OCI-LY3 (cell line): ENCODE results near the gene CERS6.

ENCODE experiments used
- H2AFZ ChIP-seq: fragments of 200-600, 300-600 bp; shearing (Covaris generic); 2 replicates; pipeline ENCODE4 v1.6.0; 2014; ENCODE audit warnings: antibody characterized with exemption, low read depth, low read length
- H3K27ac ChIP-seq: fragments of 200-600, 300-600 bp; sonication (generic); 2 replicates; pipeline ENCODE4 v1.5.1; 2014; ENCODE audit warnings: mild to moderate bottlenecking, low read length, moderate library complexity, mixed read lengths
- H3K27me3 ChIP-seq: fragments of 200-600, 300-600 bp; sonication (generic); 2 replicates; pipeline ENCODE4 v1.6.1; 2014; ENCODE audit warnings: low read depth, low read length, mixed read lengths
- H3K36me3 ChIP-seq: fragments of 200-600, 300-600 bp; sonication (generic); replicated peaks from 2 replicates; pipeline ENCODE3; 2014; ENCODE audit warnings: low read depth, low read length, mixed read lengths
- H3K4me1 ChIP-seq: fragments of 300-600, 200-600 bp; sonication (generic); 2 replicates; pipeline ENCODE4 v1.6.1; 2014; ENCODE audit warnings: low read length, mixed read lengths
- H3K4me2 ChIP-seq: fragments of 200-600, 300-600 bp; sonication (generic); 2 replicates; pipeline ENCODE4 v1.6.1; 2014; ENCODE audit warnings: low read length, mixed read lengths
- H3K4me3 ChIP-seq: fragments of 300-600, 200-600 bp; sonication (generic); 2 replicates; pipeline ENCODE4 v1.5.1; 2014; ENCODE audit warnings: antibody characterized with exemption, mild to moderate bottlenecking, low read length, moderate library complexity
- H3K79me2 ChIP-seq: fragments of 300-600, 200-600 bp; shearing (Covaris generic); 2 replicates; pipeline ENCODE4 v1.6.1; 2014; ENCODE audit warnings: mild to moderate bottlenecking, low read length, mixed read lengths
- H3K9ac ChIP-seq: fragments of 300-600, 200-600 bp; shearing (Covaris generic); 2 replicates; pipeline ENCODE4 v1.6.0; 2014; ENCODE audit warnings: mild to moderate bottlenecking, low read length, moderate library complexity
- H3K9me3 ChIP-seq: fragments of 200-600, 300-600 bp; shearing (Covaris generic); 2 replicates; pipeline ENCODE4 v1.6.1; 2014; ENCODE audit warnings: low read length, mixed read lengths; ENCODE audit not compliant: insufficient read depth
- H4K20me1 ChIP-seq: fragments of 200-600, 300-600 bp; sonication (generic); 2 replicates; pipeline ENCODE4 v1.6.1; 2016; ENCODE audit warnings: low read length, mixed read lengths; ENCODE audit not compliant: insufficient read depth
- EZH2phosphoT487 ChIP-seq: fragments of 200-600 bp; shearing (Covaris generic); IDR thresholded peaks from 2 replicates; pipeline ENCODE4 v1.6.1; 2018; ENCODE audit warnings: antibody characterized with exemption, mixed run types, low read depth
- TF ChIP-seq, protein P1 (sequence below): fragments of 200-600, 300-600 bp; sonication (generic); IDR thresholded peaks from 2 replicates; pipeline ENCODE4 v1.5.1; 2014; ENCODE audit warnings: antibody characterized with exemption, low read length, low read depth

The CERS6 gene

DNA sequence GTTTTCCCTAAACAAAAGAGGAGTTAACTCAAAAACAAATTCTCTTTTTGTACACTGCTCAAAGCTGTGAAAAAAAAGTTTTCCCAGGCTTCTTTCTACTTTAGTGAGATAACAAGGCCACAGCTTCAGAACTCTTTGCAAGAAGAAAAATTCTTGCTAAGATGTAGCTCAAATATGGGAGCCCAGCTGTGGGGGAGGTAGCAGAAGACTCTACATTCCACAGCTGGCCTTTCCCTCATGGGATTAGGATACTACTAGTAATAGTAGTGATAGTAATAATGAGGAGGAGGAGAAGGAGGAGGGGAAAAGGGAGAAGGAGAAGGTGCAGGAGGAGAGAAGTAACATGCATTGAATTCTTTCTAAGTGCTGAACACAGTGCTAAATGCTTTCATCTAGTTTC, 19.2 kb upstream of the CERS6 start:
- Histone ChIP-seq H3K36me3 (no peaks in the 10 kb centered on the region), H4K20me1 (no peaks in the 10 kb centered on the region), H3K9ac (no peak overlapping the region), H3K4me2 (no peak overlapping the region), H3K27me3 (peaks cover 3% of the 10 kb centered on the region), H3K79me2 (no peaks in the 10 kb centered on the region), H3K9me3 (no peaks in the 10 kb centered on the region), H3K4me1 (peaks cover 16% of the 10 kb centered on the region), H2AFZ (no peak overlapping the region), H3K27ac (no peak overlapping the region), H3K4me3 (no peak overlapping the region)
- TF ChIP-seq EZH2phosphoT487: no peak
- TF ChIP-seq, protein P1, sequence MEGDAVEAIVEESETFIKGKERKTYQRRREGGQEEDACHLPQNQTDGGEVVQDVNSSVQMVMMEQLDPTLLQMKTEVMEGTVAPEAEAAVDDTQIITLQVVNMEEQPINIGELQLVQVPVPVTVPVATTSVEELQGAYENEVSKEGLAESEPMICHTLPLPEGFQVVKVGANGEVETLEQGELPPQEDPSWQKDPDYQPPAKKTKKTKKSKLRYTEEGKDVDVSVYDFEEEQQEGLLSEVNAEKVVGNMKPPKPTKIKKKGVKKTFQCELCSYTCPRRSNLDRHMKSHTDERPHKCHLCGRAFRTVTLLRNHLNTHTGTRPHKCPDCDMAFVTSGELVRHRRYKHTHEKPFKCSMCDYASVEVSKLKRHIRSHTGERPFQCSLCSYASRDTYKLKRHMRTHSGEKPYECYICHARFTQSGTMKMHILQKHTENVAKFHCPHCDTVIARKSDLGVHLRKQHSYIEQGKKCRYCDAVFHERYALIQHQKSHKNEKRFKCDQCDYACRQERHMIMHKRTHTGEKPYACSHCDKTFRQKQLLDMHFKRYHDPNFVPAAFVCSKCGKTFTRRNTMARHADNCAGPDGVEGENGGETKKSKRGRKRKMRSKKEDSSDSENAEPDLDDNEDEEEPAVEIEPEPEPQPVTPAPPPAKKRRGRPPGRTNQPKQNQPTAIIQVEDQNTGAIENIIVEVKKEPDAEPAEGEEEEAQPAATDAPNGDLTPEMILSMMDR: no peak

DNA sequence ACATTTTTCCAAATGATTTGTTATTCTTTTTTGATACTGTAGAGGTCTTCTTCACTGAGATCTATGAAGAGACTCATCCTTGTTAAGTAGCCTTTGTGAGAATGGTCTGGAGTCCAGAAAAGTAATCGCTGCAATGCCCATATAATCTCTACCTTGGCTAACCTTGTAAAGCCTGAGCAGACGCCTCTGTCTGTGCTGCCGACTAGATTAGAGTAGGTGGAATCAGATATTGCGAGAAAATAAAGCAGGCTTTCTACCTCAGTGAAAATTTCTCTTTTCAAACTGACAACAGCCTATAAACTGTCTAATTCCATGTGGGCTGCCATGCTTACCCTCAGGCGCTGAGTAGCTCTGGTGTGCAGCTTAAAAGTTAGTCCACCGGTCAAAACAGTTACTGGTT, 17.5 kb upstream of the CERS6 start:
- Histone ChIP-seq H3K9me3 (no peaks in the 10 kb centered on the region), H3K79me2 (no peaks in the 10 kb centered on the region), H3K4me3 (no peak overlapping the region), H3K27ac (no peak overlapping the region), H3K4me2 (no peak overlapping the region), H3K27me3 (peaks cover 3% of the 10 kb centered on the region), H3K9ac (no peak overlapping the region), H3K36me3 (no peaks in the 10 kb centered on the region), H3K4me1 (peaks cover 13% of the 10 kb centered on the region), H2AFZ (no peak overlapping the region), H4K20me1 (no peaks in the 10 kb centered on the region)
- TF ChIP-seq, protein P1: no peak
- TF ChIP-seq EZH2phosphoT487: no peak

DNA sequence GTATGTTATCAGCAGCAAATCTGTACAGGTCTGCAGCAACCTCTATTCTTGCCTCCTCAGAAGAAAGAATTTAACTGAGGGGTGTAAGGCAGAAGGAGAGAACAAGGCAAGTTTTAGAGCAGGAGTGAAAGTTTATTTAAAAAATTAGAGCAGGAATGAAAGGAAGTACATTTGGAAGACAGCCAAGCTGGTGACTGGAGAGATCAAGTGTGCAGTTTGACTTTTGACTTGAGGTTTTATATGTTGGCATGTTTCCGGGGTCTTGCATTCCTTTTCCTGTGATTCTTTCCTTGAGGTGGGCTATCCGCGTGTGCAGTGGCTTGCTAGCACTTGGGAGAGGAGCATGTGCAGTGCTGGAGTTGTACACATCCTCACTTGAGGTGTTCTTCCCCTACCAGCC, 16.5 kb upstream of the CERS6 start:
- peaks cover 3% of the 10 kb centered on the region; the same call in 1 of the 2 replicates for H3K27me3 ChIP-seq
- no peak overlapping the region for H3K27ac ChIP-seq
- no peaks in the 10 kb centered on the region for H3K36me3 ChIP-seq
- no peak overlapping the region for H2AFZ ChIP-seq
- peaks cover 11% of the 10 kb centered on the region for H3K4me1 ChIP-seq
- TF ChIP-seq EZH2phosphoT487: no peak
- TF ChIP-seq, protein P1: no peak
- no peak overlapping the region for H3K9ac ChIP-seq
- no peak overlapping the region for H3K4me2 ChIP-seq
- H3K79me2 ChIP-seq: no peaks in the 10 kb centered on the region
- no peaks in the 10 kb centered on the region for H4K20me1 ChIP-seq
- no peak overlapping the region for H3K4me3 ChIP-seq
- peaks cover under 1% of the 10 kb centered on the region; the same call in 1 of the 2 replicates for H3K9me3 ChIP-seq

DNA sequence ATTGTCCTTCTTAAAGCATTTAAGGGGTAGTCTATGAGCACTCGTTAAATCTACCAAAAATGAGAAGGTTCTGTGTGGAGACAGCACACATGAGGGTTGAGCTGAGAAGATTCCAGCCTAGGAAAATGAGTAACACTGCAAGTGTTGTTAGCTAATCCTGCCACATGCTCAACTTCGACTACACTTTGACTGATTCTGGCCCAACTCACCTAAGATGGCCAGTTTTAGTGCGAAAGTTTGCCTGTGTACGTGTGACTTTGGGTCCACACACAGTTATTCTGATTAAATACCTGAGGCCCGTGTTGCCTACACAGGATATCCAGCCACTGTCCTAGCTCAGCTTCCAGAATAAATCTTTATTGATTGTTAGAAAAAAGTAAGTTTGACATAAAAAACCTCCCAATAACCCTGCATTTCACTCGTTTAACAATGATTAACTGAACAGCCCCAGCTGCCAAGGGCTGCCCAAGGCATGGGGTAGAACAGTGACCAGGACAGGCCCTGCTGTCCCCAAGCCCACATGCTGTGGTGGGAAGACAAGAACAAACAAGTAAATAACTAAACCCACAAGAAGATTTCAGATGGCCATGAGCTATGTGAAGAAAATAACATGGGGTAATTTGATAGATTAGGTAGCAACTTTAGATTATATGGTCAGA, 14.7 kb upstream of the CERS6 start:
- TF ChIP-seq EZH2phosphoT487: no peak
- TF ChIP-seq, protein P1: no peak
- H3K4me1 ChIP-seq: peaks cover 11% of the 10 kb centered on the region
- peaks cover 6% of the 10 kb centered on the region; the same call in 1 of the 2 replicates for H3K9me3 ChIP-seq
- no peak overlapping the region for H3K27ac ChIP-seq
- H3K27me3 ChIP-seq: peaks cover 3% of the 10 kb centered on the region; the same call in 1 of the 2 replicates
- no peak overlapping the region for H3K4me3 ChIP-seq
- no peak overlapping the region for H3K9ac ChIP-seq
- H4K20me1 ChIP-seq: no peaks in the 10 kb centered on the region
- no peaks in the 10 kb centered on the region for H3K79me2 ChIP-seq
- no peak overlapping the region for H3K4me2 ChIP-seq
- H2AFZ ChIP-seq: no peak overlapping the region
- H3K36me3 ChIP-seq: no peaks in the 10 kb centered on the region
